ENCODE results near the gene MAPKAP1. TPM values are rescaled to one million over a fixed set of nuclear protein-coding genes. Genes with fewer than 3 reads are reported as not detected.
A peak's percentile ranks its signal among the peaks of the same experiment; 100 is the strongest.

The MAPKAP1 gene
- total and polyA plus RNA-seq, 2 of the 13 experiments (the other 11 are each of a cell fraction or from before 2014, with no cell fraction given) = 45.0 to 64.3 TPM

DNA sequence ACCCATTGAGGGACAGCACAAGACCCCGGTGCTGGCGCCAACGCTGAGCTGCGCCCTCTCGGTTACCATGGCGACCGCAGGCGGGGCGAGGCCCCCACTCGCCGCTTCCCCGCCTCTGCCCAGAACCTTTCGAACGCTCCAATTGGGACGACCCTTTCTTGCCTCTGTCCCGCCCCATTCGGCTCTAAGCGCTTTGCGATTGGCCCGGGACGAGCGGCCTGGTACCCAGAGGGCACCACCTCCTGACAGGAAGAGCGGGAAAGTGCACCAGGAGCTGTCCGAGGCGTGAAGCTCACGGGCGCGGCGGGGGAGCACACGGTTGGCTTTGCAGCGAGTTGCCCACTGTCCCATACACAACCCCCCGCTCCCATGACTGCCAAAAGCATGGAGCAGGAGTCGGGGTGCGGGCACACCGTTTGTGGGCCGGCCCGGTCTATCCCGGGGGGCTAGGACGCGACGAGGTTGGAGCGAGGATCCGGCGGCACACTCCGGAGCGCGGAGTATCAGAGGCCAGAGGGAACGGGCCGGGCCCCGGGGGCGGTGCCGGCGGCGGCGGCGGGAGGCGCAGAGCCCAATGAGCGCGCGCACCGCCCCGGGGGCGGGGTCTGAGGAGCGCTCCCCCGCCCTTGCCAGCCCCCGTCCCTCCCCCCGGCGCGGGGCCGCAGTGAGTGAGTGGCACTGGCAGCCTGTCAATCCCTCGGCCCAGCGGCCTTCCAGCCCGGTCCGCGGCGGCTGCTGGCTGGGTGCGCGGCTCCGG lies 39.2 kb upstream of the MAPKAP1 start:
- intact Hi-C loops (cut with micrococcal nuclease; ENCODE audit: unreplicated experiment) = loop anchor here (5.0 kb wide), 2 partner anchors 39 to 141 kb away; partner anchors contain the start of gene MAPKAP1
- Histone ChIP-seq H3K9ac (ENCODE audit: insufficient read depth, low read depth, low read length) (peak overlapping the region; percentile 6; the same call in 1 of the 2 replicates), H3K27me3 (ENCODE audit: control insufficient read depth in 1 of 2, insufficient read depth in 2 of 2, low read length in 2 of 2) (0 out of 5 replicates have a peak, but pooled peaks cover 0 to 3% of the 10 kb centered on the region in 2 experiments), H2AFZ (ENCODE audit: low read length) (no peak overlapping the region), H3K9me3 (ENCODE audit: low read length) (no peaks in the 10 kb centered on the region), H3K36me3 (replicated peaks in 1 of 2; ENCODE audit: control insufficient read depth in 1 of 2, insufficient read depth in 2 of 2, low read length in 2 of 2) (no peaks in the 10 kb centered on the region), H3K79me2 (ENCODE audit: insufficient read depth, low read length) (no peaks in the 10 kb centered on the region), H3K4me2 (ENCODE audit: low read depth, low read length) (peak overlapping the region; percentile 86), H3K4me1 (ENCODE audit: insufficient read depth, low read length) (peaks cover 43% of the 10 kb centered on the region), H3K27ac (ENCODE audit: extremely low read length, insufficient read depth, low read length) (peak overlapping the region; percentile 55), H3K4me3 (replicated peaks in 1 of 3; ENCODE audit: insufficient read depth in 1 of 3, low read depth in 2 of 3, low read length in 3 of 3) (peak overlapping the region; percentile 55 to 85 (median 82)), H4K20me1 (ENCODE audit: insufficient read depth, low read length) (no peaks in the 10 kb centered on the region)
- no TSS peak for BruUV-seq (replicated peaks)
- DNase-seq (ENCODE audit: low spot score) (peak; percentile 89), ATAC-seq (peak; percentile 92), FAIRE-seq (peak; percentile 23)
- ChIA-PET POLR2A (interaction anchor here (2.1 kb wide), 1 partner anchor 39 kb away, joined by 10 read pairs; the partner anchor contains the start of gene MAPKAP1), CTCF (ENCODE audit: low intra/inter-chr PET ratio, low total read pairs) (no interaction called here)
- 1% methylated on average over 17 of the region's 79 CpGs for WGBS (ENCODE audit: low lambda C conversion rate)
- in situ Hi-C loops (cut with HindIII; ENCODE audit: extremely low pct_ligation_motif_present, low pct_unique_long_range_greater_than_20kb) = no loop called here
- TF ChIP-seq RELA (CRISPR knock-in tag; IDR thresholded peaks at IDR 0.05) (no peak), ZNF530 (CRISPR knock-in tag; IDR thresholded peaks at IDR 0.05; ENCODE audit: low read depth) (peak; percentile 92), CENPX (CRISPR knock-in tag; IDR thresholded peaks at IDR 0.05) (no peak), ZNF44 (CRISPR knock-in tag; IDR thresholded peaks at IDR 0.05) (peak; percentile 80; the same call in 1 of the 2 replicates), ZSCAN30 (CRISPR knock-in tag; IDR thresholded peaks at IDR 0.05) (no peak), NAIF1 (CRISPR knock-in tag; IDR thresholded peaks at IDR 0.05; ENCODE audit: borderline replicate concordance) (peak; percentile 65; the same call in 1 of the 2 replicates), HNRNPLL (IDR thresholded peaks at IDR 0.05; ENCODE audit: low read depth, low read length, poor library complexity, severe bottlenecking) (peak; percentile 41), ZNF367 (CRISPR knock-in tag; IDR thresholded peaks at IDR 0.05; ENCODE audit: borderline replicate concordance) (0 out of 2 replicates have a peak, but pooled peaks have one; percentile 54), SNAI1 (CRISPR knock-in tag; IDR thresholded peaks at IDR 0.05; ENCODE audit: borderline replicate concordance) (peak; percentile 46; the same call in 1 of the 2 replicates), ZNF253 (CRISPR knock-in tag; IDR thresholded peaks at IDR 0.05; ENCODE audit: borderline replicate concordance) (peak; percentile 97; the same call in 1 of the 2 replicates), ETV5 (CRISPR knock-in tag; IDR thresholded peaks at IDR 0.05; ENCODE audit: borderline replicate concordance) (peak; percentile 67)
- TF ChIP-seq, protein P1, sequence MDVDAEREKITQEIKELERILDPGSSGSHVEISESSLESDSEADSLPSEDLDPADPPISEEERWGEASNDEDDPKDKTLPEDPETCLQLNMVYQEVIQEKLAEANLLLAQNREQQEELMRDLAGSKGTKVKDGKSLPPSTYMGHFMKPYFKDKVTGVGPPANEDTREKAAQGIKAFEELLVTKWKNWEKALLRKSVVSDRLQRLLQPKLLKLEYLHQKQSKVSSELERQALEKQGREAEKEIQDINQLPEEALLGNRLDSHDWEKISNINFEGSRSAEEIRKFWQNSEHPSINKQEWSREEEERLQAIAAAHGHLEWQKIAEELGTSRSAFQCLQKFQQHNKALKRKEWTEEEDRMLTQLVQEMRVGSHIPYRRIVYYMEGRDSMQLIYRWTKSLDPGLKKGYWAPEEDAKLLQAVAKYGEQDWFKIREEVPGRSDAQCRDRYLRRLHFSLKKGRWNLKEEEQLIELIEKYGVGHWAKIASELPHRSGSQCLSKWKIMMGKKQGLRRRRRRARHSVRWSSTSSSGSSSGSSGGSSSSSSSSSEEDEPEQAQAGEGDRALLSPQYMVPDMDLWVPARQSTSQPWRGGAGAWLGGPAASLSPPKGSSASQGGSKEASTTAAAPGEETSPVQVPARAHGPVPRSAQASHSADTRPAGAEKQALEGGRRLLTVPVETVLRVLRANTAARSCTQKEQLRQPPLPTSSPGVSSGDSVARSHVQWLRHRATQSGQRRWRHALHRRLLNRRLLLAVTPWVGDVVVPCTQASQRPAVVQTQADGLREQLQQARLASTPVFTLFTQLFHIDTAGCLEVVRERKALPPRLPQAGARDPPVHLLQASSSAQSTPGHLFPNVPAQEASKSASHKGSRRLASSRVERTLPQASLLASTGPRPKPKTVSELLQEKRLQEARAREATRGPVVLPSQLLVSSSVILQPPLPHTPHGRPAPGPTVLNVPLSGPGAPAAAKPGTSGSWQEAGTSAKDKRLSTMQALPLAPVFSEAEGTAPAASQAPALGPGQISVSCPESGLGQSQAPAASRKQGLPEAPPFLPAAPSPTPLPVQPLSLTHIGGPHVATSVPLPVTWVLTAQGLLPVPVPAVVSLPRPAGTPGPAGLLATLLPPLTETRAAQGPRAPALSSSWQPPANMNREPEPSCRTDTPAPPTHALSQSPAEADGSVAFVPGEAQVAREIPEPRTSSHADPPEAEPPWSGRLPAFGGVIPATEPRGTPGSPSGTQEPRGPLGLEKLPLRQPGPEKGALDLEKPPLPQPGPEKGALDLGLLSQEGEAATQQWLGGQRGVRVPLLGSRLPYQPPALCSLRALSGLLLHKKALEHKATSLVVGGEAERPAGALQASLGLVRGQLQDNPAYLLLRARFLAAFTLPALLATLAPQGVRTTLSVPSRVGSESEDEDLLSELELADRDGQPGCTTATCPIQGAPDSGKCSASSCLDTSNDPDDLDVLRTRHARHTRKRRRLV (CRISPR knock-in tag; IDR thresholded peaks at IDR 0.05) = peak; percentile 86; the same call in 1 of the 2 replicates
- TF ChIP-seq, protein P2, sequence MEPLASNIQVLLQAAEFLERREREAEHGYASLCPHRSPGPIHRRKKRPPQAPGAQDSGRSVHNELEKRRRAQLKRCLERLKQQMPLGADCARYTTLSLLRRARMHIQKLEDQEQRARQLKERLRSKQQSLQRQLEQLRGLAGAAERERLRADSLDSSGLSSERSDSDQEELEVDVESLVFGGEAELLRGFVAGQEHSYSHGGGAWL (CRISPR knock-in tag; IDR thresholded peaks at IDR 0.05) = peak; percentile 96
- TF ChIP-seq, protein P3, sequence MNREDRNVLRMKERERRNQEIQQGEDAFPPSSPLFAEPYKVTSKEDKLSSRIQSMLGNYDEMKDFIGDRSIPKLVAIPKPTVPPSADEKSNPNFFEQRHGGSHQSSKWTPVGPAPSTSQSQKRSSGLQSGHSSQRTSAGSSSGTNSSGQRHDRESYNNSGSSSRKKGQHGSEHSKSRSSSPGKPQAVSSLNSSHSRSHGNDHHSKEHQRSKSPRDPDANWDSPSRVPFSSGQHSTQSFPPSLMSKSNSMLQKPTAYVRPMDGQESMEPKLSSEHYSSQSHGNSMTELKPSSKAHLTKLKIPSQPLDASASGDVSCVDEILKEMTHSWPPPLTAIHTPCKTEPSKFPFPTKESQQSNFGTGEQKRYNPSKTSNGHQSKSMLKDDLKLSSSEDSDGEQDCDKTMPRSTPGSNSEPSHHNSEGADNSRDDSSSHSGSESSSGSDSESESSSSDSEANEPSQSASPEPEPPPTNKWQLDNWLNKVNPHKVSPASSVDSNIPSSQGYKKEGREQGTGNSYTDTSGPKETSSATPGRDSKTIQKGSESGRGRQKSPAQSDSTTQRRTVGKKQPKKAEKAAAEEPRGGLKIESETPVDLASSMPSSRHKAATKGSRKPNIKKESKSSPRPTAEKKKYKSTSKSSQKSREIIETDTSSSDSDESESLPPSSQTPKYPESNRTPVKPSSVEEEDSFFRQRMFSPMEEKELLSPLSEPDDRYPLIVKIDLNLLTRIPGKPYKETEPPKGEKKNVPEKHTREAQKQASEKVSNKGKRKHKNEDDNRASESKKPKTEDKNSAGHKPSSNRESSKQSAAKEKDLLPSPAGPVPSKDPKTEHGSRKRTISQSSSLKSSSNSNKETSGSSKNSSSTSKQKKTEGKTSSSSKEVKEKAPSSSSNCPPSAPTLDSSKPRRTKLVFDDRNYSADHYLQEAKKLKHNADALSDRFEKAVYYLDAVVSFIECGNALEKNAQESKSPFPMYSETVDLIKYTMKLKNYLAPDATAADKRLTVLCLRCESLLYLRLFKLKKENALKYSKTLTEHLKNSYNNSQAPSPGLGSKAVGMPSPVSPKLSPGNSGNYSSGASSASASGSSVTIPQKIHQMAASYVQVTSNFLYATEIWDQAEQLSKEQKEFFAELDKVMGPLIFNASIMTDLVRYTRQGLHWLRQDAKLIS (CRISPR knock-in tag; IDR thresholded peaks at IDR 0.05) = no peak

Data from HepG2 (cell line).